Hepatocyte (in vitro differentiated cells): ENCODE results near the gene CXCR6. TPM values are rescaled to one million over a fixed set of nuclear protein-coding genes. Genes with fewer than 3 reads are reported as not detected.

Experiments
- DNase-seq: peaks from one replicate; pipeline ENCODE4 v3.0.0-alpha.2; 2016; ENCODE audit warnings: low spot score
- H2AFZ ChIP-seq: fragments of 200-600 bp; sonication (generic); 2 replicates; pipeline ENCODE4 v1.6.0; 2016; ENCODE audit warnings: antibody characterized with exemption, mild to moderate bottlenecking
- H3K27ac ChIP-seq: fragments of 200-600 bp; sonication (generic); 2 replicates; pipeline ENCODE4 v1.5.1; 2016; ENCODE audit warnings: mild to moderate bottlenecking
- H3K27me3 ChIP-seq: fragments of 200-600 bp; sonication (generic); 2 replicates; pipeline ENCODE4 v1.6.1; 2016
- H3K36me3 ChIP-seq: fragments of 200-600 bp; sonication (generic); replicated peaks from 2 replicates; pipeline ENCODE4 v1.5.1; 2016; ENCODE audit warnings: low read depth; ENCODE audit not compliant: insufficient read depth
- H3K4me1 ChIP-seq: fragments of 200-600 bp; sonication (generic); 2 replicates; pipeline ENCODE4 v1.5.1; 2016; ENCODE audit warnings: mild to moderate bottlenecking, moderate library complexity; ENCODE audit not compliant: insufficient read depth
- H3K4me2 ChIP-seq: fragments of 200-600 bp; sonication (generic); 2 replicates; pipeline ENCODE4 v1.6.0; 2016
- H3K4me3 ChIP-seq: fragments of 200-600 bp; sonication (generic); 2 replicates; pipeline ENCODE4 v1.5.1; 2016; ENCODE audit warnings: mild to moderate bottlenecking
- H3K79me2 ChIP-seq: fragments of 200-600 bp; sonication (generic); 2 replicates; pipeline ENCODE4 v1.6.0; 2017; ENCODE audit warnings: mild to moderate bottlenecking
- H3K9me2 ChIP-seq: fragments of 200-600 bp; sonication (generic); replicated peaks from 2 replicates; pipeline ENCODE4 v1.6.0; 2017; ENCODE audit warnings: mild to moderate bottlenecking; ENCODE audit not compliant: insufficient read depth
- H3K9me3 ChIP-seq: fragments of 200-600 bp; sonication (generic); 2 replicates; pipeline ENCODE4 v1.5.1; 2016; ENCODE audit warnings: low read depth, mild to moderate bottlenecking
- H4K20me1 ChIP-seq: fragments of 200-600 bp; sonication (generic); 2 replicates; pipeline ENCODE4 v1.6.0; 2016; ENCODE audit warnings: mild to moderate bottlenecking; ENCODE audit not compliant: insufficient read depth, poor library complexity, severe bottlenecking
- CTCF ChIP-seq: fragments of 200-600 bp; sonication (generic); IDR thresholded peaks from 2 replicates; pipeline ENCODE4 v1.5.1; 2016; ENCODE audit warnings: antibody characterized with exemption, mild to moderate bottlenecking; ENCODE audit not compliant: poor library complexity
- EZH2 ChIP-seq: fragments of 200-600 bp; sonication (generic); IDR thresholded peaks from 2 replicates; pipeline ENCODE4 v1.6.1; 2016; ENCODE audit warnings: antibody characterized with exemption, mild to moderate bottlenecking, borderline replicate concordance
- EZH2phosphoT487 ChIP-seq: fragments of 200-600 bp; sonication (generic); IDR thresholded peaks from one replicate; pipeline ENCODE4 v1.6.1; 2018; ENCODE audit warnings: antibody characterized with exemption, mild to moderate bottlenecking, low read depth, moderate library complexity; ENCODE audit not compliant: unreplicated experiment, severe bottlenecking
- WGBS: methylation state at CpG from one replicate; pipeline ENCODE4 v1.1.6; 2016; ENCODE audit warnings: low lambda C conversion rate; ENCODE audit errors: missing lambda C conversion rate; 5-methylcytosine and 5-hydroxymethylcytosine counted together
- polyA plus RNA-seq: library from polyadenylated mRNA; unstranded; fragments of >200 nt; fragmentation: Nextera tagmentation; extraction: Ambion mirVana; gene quantifications from 2 replicates; pipeline ENCODE4 v1.2.1, GENCODE V29; 2016
- total RNA-seq: library from RNA; depleted of rRNA; stranded (reverse); fragments of >200 nt; gene quantifications from 2 replicates; pipeline ENCODE4 v1.2.3, GENCODE V29; 2014

The CXCR6 gene
- total RNA-seq (not detected in 2 replicates), polyA plus RNA-seq (0.33 TPM in 1 of 2 replicates, not detected in the other)

GRCh38 chr3:45943207-45943846, at the start of gene CXCR6:
Gene CXCR6, plus strand, starts transcription at chr3:45943464. Its CDS starts 3,018 bp downstream, at chr3:45946482.
- no peak for DNase-seq
- Histone ChIP-seq H3K79me2 (no peaks in the 10 kb centered on the region), H3K27me3 (no peaks in the 10 kb centered on the region), H3K36me3 (peaks cover 3% of the 10 kb centered on the region), H3K4me3 (no peak within 1 kb of the TSS), H3K9me3 (no peaks in the 10 kb centered on the region), H3K9me2 (no peaks in the 10 kb centered on the region), H3K4me2 (no peak within 1 kb of the TSS), H3K27ac (no peak within 1 kb of the TSS), H2AFZ (no peak within 1 kb of the TSS), H3K4me1 (peaks cover 17% of the 10 kb centered on the region), H4K20me1 (no peaks in the 10 kb centered on the region)
- WGBS: 96% methylated on average over 8 of the region's 8 CpGs
- TF ChIP-seq CTCF (no peak), EZH2 (no peak), EZH2phosphoT487 (no peak)

GRCh38 chr3:45894015-45894414, 49.2 kb upstream of the CXCR6 start:
- Histone ChIP-seq H3K4me1 (peaks cover 24% of the 10 kb centered on the region), H3K27me3 (no peaks in the 10 kb centered on the region), H4K20me1 (no peaks in the 10 kb centered on the region), H3K27ac (no peak overlapping the region), H3K9me2 (no peaks in the 10 kb centered on the region), H3K36me3 (no peaks in the 10 kb centered on the region), H3K4me3 (no peak overlapping the region), H3K79me2 (no peaks in the 10 kb centered on the region), H3K4me2 (no peak overlapping the region), H3K9me3 (no peaks in the 10 kb centered on the region), H2AFZ (no peak overlapping the region)
- no peak for DNase-seq
- 92% methylated on average over 6 of the region's 6 CpGs for WGBS
- TF ChIP-seq CTCF (no peak), EZH2 (no peak), EZH2phosphoT487 (no peak)

- Histone ChIP-seq H3K27me3 (no peaks in the 10 kb centered on the region), H3K9me3 (no peaks in the 10 kb centered on the region), H3K9me2 (no peaks in the 10 kb centered on the region), H3K4me1 (peaks cover 24% of the 10 kb centered on the region), H4K20me1 (no peaks in the 10 kb centered on the region), H3K79me2 (no peaks in the 10 kb centered on the region), H3K4me2 (no peak overlapping the region), H2AFZ (no peak overlapping the region), H3K27ac (peak overlapping the region; percentile 80), H3K4me3 (no peak overlapping the region), H3K36me3 (no peaks in the 10 kb centered on the region)
- no peak for DNase-seq
- TF ChIP-seq EZH2 (no peak), CTCF (no peak), EZH2phosphoT487 (no peak)
- WGBS: 92% methylated on average over 5 of the region's 5 CpGs
Measured at GRCh38 chr3:45895686-45896468, 47.4 kb upstream of the CXCR6 start.
